Fibroblast of lung (primary cell): ENCODE results near the gene ABCA10. TPM values are rescaled to one million over a fixed set of nuclear protein-coding genes. Genes with fewer than 3 reads are reported as not detected.

ENCODE experiments used
- DNase-seq, 2 donors: peaks; one replicate each; pipeline versions ENCODE4 v3.0.0 to v3.0.0-alpha.2; 2010; ENCODE audit warnings: low read depth in 2 of 2
- H2AFZ ChIP-seq: 2 replicates; pipeline ENCODE4 v1.5.1; 2012; ENCODE audit warnings: low read length, control low read depth, inconsistent platforms
- H3K27ac ChIP-seq: 2 replicates; pipeline ENCODE4 v1.5.1; 2011; ENCODE audit warnings: low read length, control low read depth; ENCODE audit not compliant: insufficient read depth
- H3K27me3 ChIP-seq: 2 replicates; pipeline ENCODE4 v1.5.1; 2011; ENCODE audit warnings: mild to moderate bottlenecking, low read length; ENCODE audit not compliant: control insufficient read depth, insufficient read depth
- H3K36me3 ChIP-seq: 2 replicates; pipeline ENCODE4 v1.5.1; 2011; ENCODE audit warnings: low read length; ENCODE audit not compliant: control insufficient read depth, insufficient read depth
- H3K4me1 ChIP-seq: 2 replicates; pipeline ENCODE4 v1.5.1; 2011; ENCODE audit warnings: low read length; ENCODE audit not compliant: control insufficient read depth, insufficient read depth; ENCODE audit errors: extremely low read depth
- H3K4me2 ChIP-seq: 2 replicates; pipeline ENCODE4 v1.5.1; 2011; ENCODE audit warnings: low read length, control low read depth; ENCODE audit not compliant: insufficient read depth; ENCODE audit errors: extremely low read depth
- H3K4me3 ChIP-seq, 4 experiments: fragments of 200-600 bp in 1 of 4; sonication (generic) in 1 of 4; replicated peaks in 1 of 4; 2 replicates each; pipeline ENCODE4 v1.5.1; 2011 to 2016; ENCODE audit warnings: low read length in 4 of 4, low read depth in 3 of 4, mild to moderate bottlenecking in 3 of 4, control low read depth in 2 of 4, inconsistent platforms in 1 of 4, mixed read lengths in 1 of 4; ENCODE audit not compliant: insufficient read depth in 1 of 4; ENCODE audit errors: control extremely low read depth in 1 of 4
- H3K79me2 ChIP-seq: 2 replicates; pipeline ENCODE4 v1.5.1; 2012; ENCODE audit warnings: mild to moderate bottlenecking, low read length, inconsistent platforms; ENCODE audit not compliant: control insufficient read depth, insufficient read depth
- H3K9ac ChIP-seq: 2 replicates; pipeline ENCODE4 v1.5.1; 2011; ENCODE audit warnings: mild to moderate bottlenecking, low read length, control low read depth; ENCODE audit not compliant: insufficient read depth
- H3K9me3 ChIP-seq: 2 replicates; pipeline ENCODE4 v1.5.1; 2012; ENCODE audit warnings: low read depth, low read length; ENCODE audit not compliant: control insufficient read depth, insufficient read depth
- H4K20me1 ChIP-seq: 2 replicates; pipeline ENCODE4 v1.5.1; 2011; ENCODE audit warnings: low read length; ENCODE audit not compliant: control insufficient read depth, insufficient read depth; ENCODE audit errors: extremely low read depth
- CTCF ChIP-seq, 2 donors: IDR thresholded peaks in 1 of 2; conservative IDR thresholded peaks in 1 of 2; 1 replicate in 1 of 2; 2 replicates in 1 of 2; pipeline ENCODE4 v1.5.1; 2011 to 2012; ENCODE audit warnings: low read length in 2 of 2, control low read depth in 1 of 2, inconsistent platforms in 1 of 2, low read depth in 1 of 2, mild to moderate bottlenecking in 1 of 2
- EZH2 ChIP-seq: IDR thresholded peaks from 2 replicates; pipeline ENCODE4 v1.5.1; 2012; ENCODE audit warnings: low read length, control low read depth, mild to moderate bottlenecking; ENCODE audit errors: missing control alignments
- polyA plus RNA-seq, 2 donors: library from polyadenylated mRNA; depleted of rRNA in 1 of 2; stranded (reverse) in 1 of 2; unstranded in 1 of 2; fragments of >200 nt; gene quantifications; 2 replicates each; pipeline ENCODE4 v1.2.1, GENCODE V29; 2011 to 2012; ENCODE audit warnings: missing spikeins in 1 of 2
- total RNA-seq: library from RNA; depleted of rRNA; stranded (reverse); fragments of >200 nt; gene quantifications from 2 replicates; pipeline ENCODE4 v1.2.1, GENCODE V29; 2014

Gene ABCA10
- total and polyA plus RNA-seq, 2 donors (not counting 1 experiment from before 2014, with no cell fraction given), result 0.64 to 2.8 TPM

GRCh38 chr17:69267219-69267618 is 38.6 kb upstream of the ABCA10 start:
- Histone ChIP-seq H3K4me3 (no peak overlapping the region), H3K4me2 (no peak overlapping the region), H4K20me1 (no peaks in the 10 kb centered on the region), H3K36me3 (no peaks in the 10 kb centered on the region), H3K27me3 (no peaks in the 10 kb centered on the region), H3K79me2 (no peaks in the 10 kb centered on the region), H2AFZ (no peak overlapping the region), H3K27ac (no peak overlapping the region), H3K4me1 (no peaks in the 10 kb centered on the region), H3K9ac (no peak overlapping the region), H3K9me3 (no peaks in the 10 kb centered on the region)
- no peak for DNase-seq
- TF ChIP-seq EZH2, result no peak
- TF ChIP-seq CTCF (conservative IDR thresholded peaks at IDR 0.05 in 1 of 2, IDR thresholded peaks at IDR 0.05 in 1 of 2; ENCODE audit: low read depth in 1 of 2, low read length in 2 of 2), result no peak

- H3K79me2 ChIP-seq, result no peaks in the 10 kb centered on the region
- no peaks in the 10 kb centered on the region for H3K36me3 ChIP-seq
- no peaks in the 10 kb centered on the region for H3K4me1 ChIP-seq
- no peak overlapping the region for H2AFZ ChIP-seq
- no peaks in the 10 kb centered on the region for H3K27me3 ChIP-seq
- H3K4me2 ChIP-seq, result no peak overlapping the region
- H3K9me3 ChIP-seq, result no peaks in the 10 kb centered on the region
- TF ChIP-seq EZH2 (no peak), CTCF (conservative IDR thresholded peaks at IDR 0.05 in 1 of 2, IDR thresholded peaks at IDR 0.05 in 1 of 2; ENCODE audit: low read depth in 1 of 2, low read length in 2 of 2) (no peak)
- no peak for DNase-seq
- H4K20me1 ChIP-seq, result no peaks in the 10 kb centered on the region
- H3K4me3 ChIP-seq, result no peak overlapping the region
- no peak overlapping the region for H3K27ac ChIP-seq
- H3K9ac ChIP-seq, result no peak overlapping the region
Measured at GRCh38 chr17:69265873-69266272, 37.2 kb upstream of the ABCA10 start.

- Histone ChIP-seq H4K20me1 (no peaks in the 10 kb centered on the region), H3K4me1 (no peaks in the 10 kb centered on the region), H3K4me2 (no peak overlapping the region), H3K36me3 (no peaks in the 10 kb centered on the region), H3K9me3 (no peaks in the 10 kb centered on the region), H3K27me3 (no peaks in the 10 kb centered on the region), H3K27ac (no peak overlapping the region), H3K79me2 (no peaks in the 10 kb centered on the region), H3K4me3 (no peak overlapping the region), H3K9ac (no peak overlapping the region), H2AFZ (no peak overlapping the region)
- no peak for DNase-seq
- no peak for TF ChIP-seq CTCF (conservative IDR thresholded peaks at IDR 0.05 in 1 of 2, IDR thresholded peaks at IDR 0.05 in 1 of 2; ENCODE audit: low read depth in 1 of 2, low read length in 2 of 2)
- no peak for TF ChIP-seq EZH2
Measured at GRCh38 chr17:69254187-69254586, 25.6 kb upstream of the ABCA10 start.
